MG63 (cell line): ENCODE results near the gene LDLRAD4. TPM values are rescaled to one million over a fixed set of nuclear protein-coding genes. Genes with fewer than 3 reads are reported as not detected.
A peak's percentile ranks its signal among the peaks of the same experiment; 100 is the strongest.

Experiments
- DNase-seq: peaks from one replicate; pipeline ENCODE4 v3.0.0-alpha.2; 2020
- H3K27me3 ChIP-seq: fragments of 250-450 bp; sonication (Bioruptor Pico); 2 replicates; pipeline ENCODE4 v1.5.1; 2020; ENCODE audit warnings: mild to moderate bottlenecking, moderate library complexity
- H3K36me3 ChIP-seq: fragments of 250-450 bp; sonication (Bioruptor Pico); 2 replicates; pipeline ENCODE4 v1.5.1; 2020; ENCODE audit warnings: mild to moderate bottlenecking, moderate library complexity
- H3K4me3 ChIP-seq: fragments of 250-450 bp; sonication (Bioruptor Pico); 2 replicates; pipeline ENCODE4 v1.5.1; 2020; ENCODE audit warnings: mild to moderate bottlenecking, moderate library complexity
- H3K9me3 ChIP-seq: fragments of 250-450 bp; sonication (Bioruptor Pico); 2 replicates; pipeline ENCODE4 v1.5.1; 2020; ENCODE audit warnings: mild to moderate bottlenecking, moderate library complexity
- total RNA-seq: library from RNA; depleted of rRNA; stranded (reverse); fragments of >200 nt; shearing (Covaris generic); gene quantifications from 2 replicates; pipeline ENCODE4 v1.2.3, GENCODE V29; 2014; ENCODE audit warnings: low replicate concordance

Gene LDLRAD4
- total RNA-seq, 1 experiment from 2014 or later, result 0.36 TPM

DNA sequence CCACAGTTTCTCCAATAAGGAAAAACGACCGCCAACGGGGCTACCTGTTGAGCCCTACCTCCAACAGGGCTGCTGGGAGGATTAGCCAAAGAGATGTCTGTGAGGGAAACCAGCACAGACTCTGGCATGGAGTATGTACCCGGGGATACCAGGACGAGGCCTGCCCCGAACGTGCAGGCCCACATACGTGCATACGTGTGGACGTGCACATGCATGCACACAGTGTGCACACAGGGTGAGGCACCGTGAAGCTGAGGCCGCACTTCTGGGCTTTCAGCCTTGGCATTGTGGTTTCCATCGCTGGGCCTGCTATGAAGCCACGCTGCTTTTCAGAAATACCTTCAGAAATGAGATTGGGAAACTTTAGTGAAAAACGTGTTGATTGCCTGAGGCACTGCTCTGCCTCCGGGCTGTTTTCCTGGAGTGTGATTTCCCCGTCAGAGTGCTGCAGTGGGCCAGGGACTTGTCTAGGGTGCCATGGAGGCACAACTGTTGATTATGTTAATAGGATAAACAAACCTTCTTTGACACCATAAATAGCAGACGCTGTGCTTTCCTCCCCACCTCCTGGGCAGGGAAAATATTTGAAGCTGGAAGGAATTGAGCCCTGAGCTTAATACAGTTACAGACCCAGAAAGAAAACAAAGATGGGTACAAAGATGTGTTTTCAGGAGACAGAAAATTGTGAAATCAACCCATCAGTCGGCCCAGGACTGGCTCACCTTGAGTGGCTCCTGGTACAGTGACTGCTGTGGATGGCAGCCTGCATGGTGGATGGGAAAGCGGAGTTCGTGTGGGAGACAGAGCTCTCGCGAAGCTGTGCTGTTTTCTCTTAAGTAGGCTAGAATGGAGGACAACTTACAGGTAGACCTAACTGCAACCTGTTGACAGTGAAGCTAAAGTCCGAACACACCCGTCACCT, 325.5 kb downstream of the LDLRAD4 start:
- Histone ChIP-seq H3K4me3 (no peak overlapping the region), H3K36me3 (no peaks in the 10 kb centered on the region), H3K9me3 (no peaks in the 10 kb centered on the region), H3K27me3 (no peaks in the 10 kb centered on the region)
- DNase-seq, result no peak

DNA sequence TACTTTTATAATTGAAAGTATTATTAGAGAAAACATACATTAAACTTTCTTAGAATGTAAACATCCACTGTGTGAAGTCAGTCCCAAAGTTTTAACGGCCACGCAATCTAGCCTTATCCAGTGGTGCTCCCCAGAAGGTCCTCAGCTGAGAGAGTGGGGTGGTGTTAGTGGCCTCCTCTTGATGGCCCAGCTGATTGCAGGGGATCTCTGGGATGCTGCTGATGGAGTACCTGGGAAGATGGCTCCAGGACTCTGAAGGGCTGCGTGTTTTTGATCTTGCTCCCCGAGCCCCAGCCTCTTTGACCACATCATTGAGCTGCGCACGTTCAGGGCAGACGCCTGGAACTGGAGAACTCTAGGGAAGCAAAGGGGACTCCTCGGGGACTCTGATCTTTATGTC, 326.4 kb downstream of the LDLRAD4 start:
- Histone ChIP-seq H3K4me3 (no peak overlapping the region), H3K9me3 (no peaks in the 10 kb centered on the region), H3K27me3 (no peaks in the 10 kb centered on the region), H3K36me3 (no peaks in the 10 kb centered on the region)
- no peak for DNase-seq

DNA sequence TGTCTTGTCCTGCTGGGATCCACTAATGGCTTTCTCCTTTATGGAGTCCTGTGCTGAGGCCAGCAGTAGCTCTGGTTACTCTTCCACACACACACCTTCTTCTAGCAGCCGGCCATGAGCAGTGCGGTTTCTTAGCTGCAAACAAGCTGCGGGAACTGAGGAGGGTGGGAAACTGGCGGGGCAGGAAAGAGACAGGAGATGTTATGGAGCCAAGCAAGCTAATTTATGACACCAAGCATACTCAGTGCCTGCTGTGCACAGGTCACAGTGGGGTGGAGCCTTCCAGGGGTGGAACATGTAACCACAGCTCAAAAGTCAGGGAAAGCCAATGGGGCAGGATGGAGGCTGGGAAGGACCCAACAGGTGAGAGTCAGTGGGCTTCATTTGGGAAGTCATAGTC, 327.0 kb downstream of the LDLRAD4 start:
- no peaks in the 10 kb centered on the region for H3K36me3 ChIP-seq
- no peak for DNase-seq
- H3K9me3 ChIP-seq, result no peaks in the 10 kb centered on the region
- H3K27me3 ChIP-seq, result no peaks in the 10 kb centered on the region
- no peak overlapping the region for H3K4me3 ChIP-seq

DNA sequence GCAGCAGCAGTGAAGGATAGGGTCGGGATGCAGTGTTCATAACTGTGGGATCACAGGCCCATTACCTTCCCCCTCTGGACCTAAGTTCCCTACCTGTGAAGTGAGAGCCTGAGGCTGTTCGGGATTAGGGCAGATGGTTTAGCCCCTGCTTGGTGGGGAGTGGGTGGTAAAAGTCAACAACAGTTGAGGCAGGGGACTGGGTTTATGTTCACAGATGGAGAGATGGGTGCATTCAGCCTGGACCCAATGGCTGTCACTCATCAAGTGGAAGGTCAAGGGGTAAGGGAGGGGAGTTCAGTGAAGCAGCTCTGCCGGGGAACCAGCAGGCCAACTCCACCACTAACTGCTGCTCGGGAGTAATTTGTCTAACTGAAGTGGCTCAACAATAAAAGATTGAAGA, 327.4 kb downstream of the LDLRAD4 start:
- H3K9me3 ChIP-seq, result no peaks in the 10 kb centered on the region
- H3K4me3 ChIP-seq, result no peak overlapping the region
- no peak for DNase-seq
- no peaks in the 10 kb centered on the region for H3K36me3 ChIP-seq
- H3K27me3 ChIP-seq, result no peaks in the 10 kb centered on the region

DNA sequence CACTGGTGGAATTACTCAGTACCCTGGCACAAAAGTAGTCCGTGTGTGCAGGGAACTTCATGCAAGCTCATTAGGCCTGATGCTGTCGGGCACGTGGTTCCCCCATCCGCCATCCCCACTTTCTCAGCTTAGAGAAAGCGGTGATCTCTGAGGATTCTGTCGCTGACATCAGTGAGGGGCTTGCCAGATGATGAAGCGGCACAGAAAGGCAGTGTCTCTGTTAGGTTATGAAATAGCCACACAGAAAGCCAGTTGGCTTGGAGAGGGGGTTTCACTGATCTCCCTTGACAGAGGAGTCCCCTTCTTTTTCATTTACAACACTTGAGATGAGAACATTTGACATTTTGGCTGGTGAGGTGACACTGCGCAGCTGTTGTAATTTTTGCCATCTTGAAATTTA, 328.1 kb downstream of the LDLRAD4 start:
- no peaks in the 10 kb centered on the region for H3K36me3 ChIP-seq
- H3K27me3 ChIP-seq, result no peaks in the 10 kb centered on the region
- no peak for DNase-seq
- no peak overlapping the region for H3K4me3 ChIP-seq
- no peaks in the 10 kb centered on the region for H3K9me3 ChIP-seq

DNA sequence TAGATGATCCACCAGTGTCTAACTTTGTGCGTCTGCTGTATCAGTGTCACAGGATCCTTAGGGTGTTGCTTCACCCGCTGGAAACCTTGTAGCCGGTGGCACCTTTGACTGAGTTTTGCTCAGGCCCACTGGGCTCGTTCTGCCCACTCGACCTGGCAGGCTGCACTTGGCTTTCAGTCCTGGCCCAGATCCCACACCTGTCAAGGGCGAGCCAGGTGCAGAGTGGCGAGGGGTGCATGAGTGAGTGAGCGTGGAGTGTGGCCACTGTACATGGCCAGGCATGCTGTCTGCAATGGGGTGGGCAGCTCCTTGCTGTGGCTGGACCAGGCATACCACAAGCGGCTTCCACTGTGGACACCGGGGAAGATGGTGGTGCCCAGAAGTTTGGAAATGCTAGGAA, 328.8 kb downstream of the LDLRAD4 start:
- DNase-seq, result no peak
- H3K9me3 ChIP-seq, result no peaks in the 10 kb centered on the region
- no peaks in the 10 kb centered on the region for H3K27me3 ChIP-seq
- no peaks in the 10 kb centered on the region for H3K36me3 ChIP-seq
- no peak overlapping the region for H3K4me3 ChIP-seq

DNA sequence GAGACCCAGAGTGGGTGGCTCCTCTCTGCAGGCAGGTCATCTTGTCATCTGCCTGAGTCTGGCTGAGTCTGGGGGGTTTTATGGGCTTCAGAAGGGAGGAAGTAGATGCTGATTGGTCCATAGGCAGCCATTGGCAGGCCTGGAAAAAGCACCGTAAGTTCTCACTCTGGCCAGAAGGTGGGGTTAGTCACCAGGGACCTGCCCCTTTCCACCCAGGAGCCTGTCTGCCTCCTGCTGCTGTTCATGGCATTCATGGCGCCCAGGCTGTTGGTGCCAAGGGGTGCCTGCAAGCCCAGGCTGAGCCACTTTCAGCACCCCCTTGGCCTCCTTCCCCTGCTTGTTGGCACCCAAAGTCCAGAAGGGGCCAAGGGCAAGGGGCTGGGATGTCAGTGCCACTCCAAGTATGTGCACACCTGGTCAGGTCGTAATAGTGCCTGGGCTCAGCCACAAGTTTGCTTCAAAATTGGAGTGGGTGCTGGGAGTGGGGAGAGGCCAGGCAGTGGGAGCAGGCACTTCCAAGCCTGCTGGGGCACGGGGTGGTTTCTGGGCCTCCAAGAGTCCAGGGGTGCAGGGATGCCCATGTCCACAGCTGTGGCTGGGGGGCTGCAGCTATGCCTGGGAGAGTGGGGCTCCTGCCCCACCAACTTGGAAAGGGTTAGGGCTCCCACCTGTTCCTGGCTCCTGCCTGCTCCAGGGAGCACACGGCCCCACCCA, 329.7 kb downstream of the LDLRAD4 start:
- H3K4me3 ChIP-seq, result no peak overlapping the region
- no peak for DNase-seq
- no peaks in the 10 kb centered on the region for H3K9me3 ChIP-seq
- no peaks in the 10 kb centered on the region for H3K27me3 ChIP-seq
- no peaks in the 10 kb centered on the region for H3K36me3 ChIP-seq

DNA sequence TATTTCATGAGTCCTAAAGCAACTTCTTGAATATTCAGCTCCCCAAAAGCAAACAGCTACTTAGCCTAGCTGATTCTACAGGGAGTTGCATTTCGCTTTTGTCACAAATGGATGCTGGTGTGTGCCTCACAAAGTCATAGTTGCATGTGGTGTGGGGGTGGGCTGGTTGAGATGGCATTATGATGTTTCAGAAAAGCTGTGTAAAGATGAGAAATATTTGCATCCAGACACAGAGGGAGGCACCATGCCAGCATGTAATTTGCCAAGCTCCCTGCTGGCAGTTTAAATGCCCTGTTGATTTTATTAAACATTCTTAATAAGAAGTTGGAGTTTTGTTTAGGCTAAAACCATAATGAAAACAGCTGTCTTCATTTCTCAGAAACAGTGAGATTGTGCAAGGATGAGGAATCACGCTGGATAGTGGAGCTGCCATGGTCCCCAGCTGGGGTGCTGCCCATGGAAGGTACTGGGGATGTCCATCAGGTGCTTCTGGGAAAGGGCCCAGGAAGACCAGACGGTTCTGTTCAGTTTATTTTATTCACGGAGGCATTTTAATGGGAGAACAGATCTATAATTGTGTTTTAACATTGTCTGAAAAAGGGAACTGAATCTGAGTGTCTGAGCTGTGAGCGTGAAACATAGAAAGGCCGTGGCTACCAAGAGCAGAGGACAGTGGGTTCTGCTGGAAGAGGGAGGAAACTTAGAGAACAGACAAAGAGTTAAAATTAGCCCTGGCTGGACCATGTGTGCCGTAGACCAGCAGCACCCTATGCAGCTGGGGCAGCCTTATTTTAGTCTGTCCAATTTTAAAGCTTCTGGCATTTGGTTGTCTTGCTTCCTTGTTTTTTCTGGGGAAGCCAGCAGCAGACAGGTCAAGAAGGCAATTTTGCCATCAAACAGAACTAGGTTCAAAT, 330.7 kb downstream of the LDLRAD4 start:
- Histone ChIP-seq H3K9me3 (no peaks in the 10 kb centered on the region), H3K27me3 (peaks cover 5% of the 10 kb centered on the region; the same call in 1 of the 2 replicates), H3K36me3 (no peaks in the 10 kb centered on the region), H3K4me3 (no peak overlapping the region)
- peak; percentile 13 for DNase-seq

DNA sequence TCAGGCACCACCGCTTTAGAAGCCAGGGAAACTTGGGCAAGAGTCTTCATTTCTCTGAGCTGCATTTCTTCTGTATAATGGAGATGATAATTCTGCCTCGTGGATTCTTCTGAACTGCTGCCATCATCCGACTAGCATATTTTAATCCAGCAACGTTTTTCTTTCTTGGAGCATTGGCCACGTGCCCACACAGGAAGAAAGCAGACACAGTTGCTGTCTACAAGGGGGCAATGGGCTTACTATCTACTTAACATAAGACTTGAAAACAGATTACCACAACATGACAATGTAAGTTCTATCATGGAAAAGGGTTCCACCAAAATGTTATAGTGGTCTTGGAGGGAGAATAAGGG, 331.3 kb downstream of the LDLRAD4 start:
- peaks cover 6% of the 10 kb centered on the region; the same call in 1 of the 2 replicates for H3K27me3 ChIP-seq
- no peak overlapping the region for H3K4me3 ChIP-seq
- H3K9me3 ChIP-seq, result no peaks in the 10 kb centered on the region
- H3K36me3 ChIP-seq, result no peaks in the 10 kb centered on the region
- DNase-seq, result no peak

DNA sequence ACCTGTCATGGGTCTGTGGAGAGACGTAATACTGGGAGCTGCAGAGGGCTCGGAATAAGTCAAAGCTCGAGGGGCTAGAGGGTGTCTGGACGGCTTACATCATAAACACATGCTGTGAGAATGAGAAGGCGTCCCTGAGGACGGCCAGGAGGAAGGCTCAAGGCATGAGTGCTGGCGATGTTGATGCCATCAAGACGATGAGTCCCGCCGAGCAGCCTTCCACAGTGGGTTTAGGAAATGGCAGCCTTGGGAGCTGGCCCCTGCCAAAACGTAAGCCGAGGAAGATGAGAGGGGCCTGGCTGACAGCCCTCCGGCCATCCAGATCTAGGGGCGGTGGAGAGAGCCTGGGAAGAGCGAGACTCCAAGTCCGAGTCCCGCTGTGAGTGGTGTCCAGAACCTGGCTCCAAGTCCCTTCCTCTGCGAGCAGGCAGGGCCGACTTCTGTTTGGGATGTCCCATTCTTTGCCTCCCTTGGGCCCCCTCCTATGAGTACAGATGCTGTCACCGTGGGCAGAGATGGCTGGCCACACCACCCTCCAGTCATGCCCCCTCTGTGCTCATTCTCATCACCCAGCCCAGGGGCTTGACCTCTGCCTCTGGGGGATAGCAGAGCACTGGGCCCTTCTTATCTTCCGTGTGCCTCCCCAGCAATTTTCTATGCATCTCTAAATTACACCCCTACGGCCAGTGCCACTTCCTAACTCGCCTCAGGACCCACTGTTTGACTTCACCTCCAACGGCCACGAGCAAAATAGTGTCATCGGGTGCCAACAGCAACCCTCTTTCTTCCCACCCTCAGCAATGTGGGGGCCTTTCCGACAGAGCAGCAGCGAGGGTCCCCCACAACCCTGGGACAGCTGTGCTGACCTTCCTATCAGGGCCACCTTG, 332.1 kb downstream of the LDLRAD4 start:
- H3K27me3 ChIP-seq, result peaks cover 6% of the 10 kb centered on the region; the same call in 1 of the 2 replicates
- H3K36me3 ChIP-seq, result no peaks in the 10 kb centered on the region
- H3K4me3 ChIP-seq, result no peak overlapping the region
- DNase-seq, result no peak
- no peaks in the 10 kb centered on the region for H3K9me3 ChIP-seq

DNA sequence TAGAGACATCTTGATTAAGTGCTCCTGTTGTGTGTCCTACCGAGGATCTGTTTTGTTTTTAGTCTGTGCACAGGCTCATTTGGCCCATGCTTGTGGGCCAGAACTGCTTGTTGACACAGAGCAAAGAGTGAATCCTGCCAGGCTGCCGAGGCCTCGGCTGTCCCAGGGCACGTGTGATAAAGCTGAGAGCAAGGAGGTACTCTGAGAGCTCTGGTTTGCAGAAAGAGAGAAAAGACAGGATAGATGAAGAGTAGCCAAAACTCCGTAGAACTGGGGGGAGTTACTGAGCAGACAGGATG, 332.7 kb downstream of the LDLRAD4 start:
- H3K4me3 ChIP-seq, result no peak overlapping the region
- no peaks in the 10 kb centered on the region for H3K36me3 ChIP-seq
- no peak for DNase-seq
- H3K27me3 ChIP-seq, result peaks cover 6% of the 10 kb centered on the region; the same call in 1 of the 2 replicates
- H3K9me3 ChIP-seq, result no peaks in the 10 kb centered on the region

DNA sequence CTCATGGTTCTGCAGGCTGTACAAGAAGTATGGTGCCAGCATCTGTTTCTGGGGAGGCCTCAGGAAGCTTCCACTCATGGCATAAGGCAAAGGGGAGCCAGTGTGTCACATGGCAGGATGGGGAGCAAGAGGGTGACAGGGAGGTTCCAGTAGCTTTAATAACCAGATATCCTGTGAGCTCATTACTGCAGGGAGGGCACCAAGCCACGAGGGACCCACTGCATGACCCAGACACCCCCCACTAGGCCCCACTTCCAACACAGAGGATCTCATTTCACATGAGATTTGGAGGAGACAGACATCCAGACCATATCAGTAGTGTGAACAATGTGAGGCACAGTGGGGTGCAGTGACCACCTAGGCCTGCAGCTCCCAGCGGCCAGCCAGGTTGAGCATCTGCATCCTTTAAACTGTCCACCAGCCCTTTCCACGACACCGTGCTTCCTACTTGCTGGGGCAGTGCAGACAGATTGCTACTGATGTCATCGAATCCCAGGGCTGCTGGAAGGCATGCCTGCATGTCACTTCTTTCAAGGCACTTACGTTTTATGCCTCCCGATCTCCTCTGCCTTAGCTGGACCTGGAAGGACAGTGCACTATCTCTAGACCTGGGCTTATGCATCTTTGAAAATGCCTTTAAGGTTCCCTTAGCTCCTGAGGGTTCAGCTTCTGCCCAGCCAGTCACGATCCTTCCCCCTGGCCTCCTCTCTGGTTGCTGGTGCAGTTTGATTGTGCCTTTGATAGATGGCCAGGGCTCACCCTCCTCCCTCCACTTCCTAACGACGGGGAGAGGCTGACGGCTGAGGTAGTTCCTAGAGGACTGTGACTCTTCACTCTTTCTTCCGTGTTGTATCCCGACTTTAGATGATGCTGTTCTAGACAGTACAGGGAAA, 333.5 kb downstream of the LDLRAD4 start:
- H3K4me3 ChIP-seq, result no peak overlapping the region
- DNase-seq, result no peak
- peaks cover 6% of the 10 kb centered on the region; the same call in 1 of the 2 replicates for H3K27me3 ChIP-seq
- no peaks in the 10 kb centered on the region for H3K9me3 ChIP-seq
- no peaks in the 10 kb centered on the region for H3K36me3 ChIP-seq

DNA sequence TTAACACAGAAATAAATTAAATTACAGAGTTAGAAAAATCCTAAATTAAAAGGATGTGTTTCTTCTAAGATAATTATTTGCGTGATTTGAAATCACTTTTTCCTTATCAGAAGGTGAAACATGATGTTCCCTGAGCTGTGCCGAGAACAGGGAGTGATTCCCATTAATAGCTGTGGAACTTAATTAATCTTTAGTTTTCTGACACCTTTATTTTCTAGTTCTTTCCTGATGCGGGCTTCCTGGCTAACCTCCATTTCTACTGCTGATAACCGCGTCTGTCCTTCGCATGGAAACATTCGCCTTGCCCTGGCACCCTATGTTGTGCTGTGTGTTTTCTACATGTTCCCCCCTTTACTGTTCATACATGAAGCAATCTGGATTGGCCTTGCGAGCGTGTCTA, 334.9 kb downstream of the LDLRAD4 start:
- H3K36me3 ChIP-seq, result no peaks in the 10 kb centered on the region
- DNase-seq, result no peak
- H3K9me3 ChIP-seq, result no peaks in the 10 kb centered on the region
- H3K4me3 ChIP-seq, result no peak overlapping the region
- peaks cover 6% of the 10 kb centered on the region; the same call in 1 of the 2 replicates for H3K27me3 ChIP-seq

DNA sequence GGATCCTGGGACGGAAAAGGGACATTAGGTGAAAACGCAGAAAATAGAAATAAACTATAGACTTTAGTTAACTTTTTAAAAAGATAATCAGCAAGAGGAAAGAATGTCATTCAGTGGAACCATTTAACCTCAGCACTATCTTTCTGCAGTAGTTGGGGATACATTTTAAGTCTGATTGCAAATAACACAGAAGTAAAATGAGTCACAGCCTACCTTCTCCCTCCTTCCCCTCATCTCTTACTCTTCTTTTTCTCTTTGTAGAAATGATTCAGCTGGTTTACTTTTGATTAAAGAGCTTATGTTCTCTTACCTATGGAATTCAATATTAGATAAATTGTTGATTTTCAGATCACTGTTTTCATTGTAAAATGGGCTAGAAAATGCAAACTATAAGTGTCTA, 336.6 kb downstream of the LDLRAD4 start:
- no peaks in the 10 kb centered on the region for H3K9me3 ChIP-seq
- DNase-seq, result no peak
- peaks cover 6% of the 10 kb centered on the region; the same call in 1 of the 2 replicates for H3K27me3 ChIP-seq
- no peaks in the 10 kb centered on the region for H3K36me3 ChIP-seq
- no peak overlapping the region for H3K4me3 ChIP-seq

DNA sequence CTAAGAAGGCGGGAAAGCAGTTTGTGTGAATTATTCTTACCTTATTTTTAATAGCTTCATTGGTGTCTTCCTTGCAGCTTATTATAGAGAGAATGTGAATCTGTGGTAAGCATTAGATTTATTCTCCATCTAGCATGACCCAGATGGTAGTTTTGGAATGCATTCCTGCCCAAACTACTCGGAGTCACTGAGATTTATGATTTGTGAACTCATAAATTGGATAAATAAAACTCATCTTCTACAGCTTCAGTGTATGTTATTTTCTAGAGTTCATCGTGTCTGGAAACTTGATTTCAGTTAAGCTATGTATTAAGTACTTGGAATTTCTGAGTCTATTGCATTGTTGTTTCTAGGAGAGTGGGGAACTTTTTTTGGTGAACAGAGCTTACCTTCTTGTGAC, 337.3 kb downstream of the LDLRAD4 start:
- H3K27me3 ChIP-seq, result peaks cover 6% of the 10 kb centered on the region; the same call in 1 of the 2 replicates
- H3K4me3 ChIP-seq, result no peak overlapping the region
- H3K36me3 ChIP-seq, result no peaks in the 10 kb centered on the region
- no peak for DNase-seq
- H3K9me3 ChIP-seq, result no peaks in the 10 kb centered on the region
